ENCODE data around the gene RIMBP2. TPM values are rescaled to one million over a fixed set of nuclear protein-coding genes. Genes with fewer than 3 reads are reported as not detected.

Gene RIMBP2
- polyA plus RNA-seq, 1 of the 3 experiments (the other 2 are of a cell fraction), result 0.90 TPM

DNA sequence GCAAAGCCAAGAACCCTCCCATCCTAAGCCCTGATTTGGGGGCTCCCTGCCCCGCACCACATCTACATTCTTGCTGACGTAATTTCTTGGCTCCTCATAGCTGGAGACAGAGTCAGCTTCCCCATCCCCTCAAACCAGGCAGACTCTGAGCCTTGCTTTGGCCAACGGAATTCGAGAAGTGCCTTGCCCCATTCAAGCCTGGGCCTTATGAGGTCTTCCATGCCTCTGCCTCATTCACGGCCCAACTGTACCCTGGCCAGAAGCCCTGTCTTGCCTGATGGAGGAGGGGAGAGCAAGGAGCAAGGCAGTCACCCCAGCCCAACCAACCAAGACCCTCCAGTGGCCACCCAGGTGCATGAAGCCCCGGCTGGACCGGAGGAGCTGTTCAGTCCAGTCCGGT lies 214.3 kb downstream of the RIMBP2 start:
- H3K4me2 ChIP-seq, result no peak overlapping the region
- CTCF ChIA-PET, result interaction anchor here (0.9 to 1.7 kb wide), 3 partner anchors 10 to 34 kb away, joined by 3 to 4 read pairs (median 3); no protein-coding TSS in a partner anchor
- no peak overlapping the region for H3K9ac ChIP-seq
- H3F3A ChIP-seq (replicated peaks; ENCODE audit: insufficient read depth), result no peaks in the 10 kb centered on the region
- H3K27ac ChIP-seq (ENCODE audit: low read depth in 2 of 2, low read length in 1 of 2), result no peak overlapping the region; a peak in 1 of 4 replicates
- POLR2A ChIA-PET, result no interaction called here
- no peaks in the 10 kb centered on the region for H3K36me3 ChIP-seq (replicated peaks in 1 of 2; ENCODE audit: control insufficient read depth in 1 of 2, insufficient read depth in 2 of 2, low read length in 1 of 2)
- no peak overlapping the region for H3K4me3 ChIP-seq (ENCODE audit: low read depth in 2 of 2, low read length in 1 of 2)
- no peaks in the 10 kb centered on the region for H3K79me2 ChIP-seq (ENCODE audit: insufficient read depth)
- H4K20me1 ChIP-seq (ENCODE audit: insufficient read depth), result no peaks in the 10 kb centered on the region
- 28% methylated on average over 5 of the region's 8 CpGs for WGBS (ENCODE audit: low lambda C conversion rate)
- H3K9me3 ChIP-seq, result no peaks in the 10 kb centered on the region
- no peak for TF ChIP-seq EZH2phosphoT487 (IDR thresholded peaks at IDR 0.05; ENCODE audit: borderline replicate concordance, low read depth)
- no peak for TF ChIP-seq RCOR1 (IDR thresholded peaks at IDR 0.05; ENCODE audit: low read length)
- TF ChIP-seq, protein P1, sequence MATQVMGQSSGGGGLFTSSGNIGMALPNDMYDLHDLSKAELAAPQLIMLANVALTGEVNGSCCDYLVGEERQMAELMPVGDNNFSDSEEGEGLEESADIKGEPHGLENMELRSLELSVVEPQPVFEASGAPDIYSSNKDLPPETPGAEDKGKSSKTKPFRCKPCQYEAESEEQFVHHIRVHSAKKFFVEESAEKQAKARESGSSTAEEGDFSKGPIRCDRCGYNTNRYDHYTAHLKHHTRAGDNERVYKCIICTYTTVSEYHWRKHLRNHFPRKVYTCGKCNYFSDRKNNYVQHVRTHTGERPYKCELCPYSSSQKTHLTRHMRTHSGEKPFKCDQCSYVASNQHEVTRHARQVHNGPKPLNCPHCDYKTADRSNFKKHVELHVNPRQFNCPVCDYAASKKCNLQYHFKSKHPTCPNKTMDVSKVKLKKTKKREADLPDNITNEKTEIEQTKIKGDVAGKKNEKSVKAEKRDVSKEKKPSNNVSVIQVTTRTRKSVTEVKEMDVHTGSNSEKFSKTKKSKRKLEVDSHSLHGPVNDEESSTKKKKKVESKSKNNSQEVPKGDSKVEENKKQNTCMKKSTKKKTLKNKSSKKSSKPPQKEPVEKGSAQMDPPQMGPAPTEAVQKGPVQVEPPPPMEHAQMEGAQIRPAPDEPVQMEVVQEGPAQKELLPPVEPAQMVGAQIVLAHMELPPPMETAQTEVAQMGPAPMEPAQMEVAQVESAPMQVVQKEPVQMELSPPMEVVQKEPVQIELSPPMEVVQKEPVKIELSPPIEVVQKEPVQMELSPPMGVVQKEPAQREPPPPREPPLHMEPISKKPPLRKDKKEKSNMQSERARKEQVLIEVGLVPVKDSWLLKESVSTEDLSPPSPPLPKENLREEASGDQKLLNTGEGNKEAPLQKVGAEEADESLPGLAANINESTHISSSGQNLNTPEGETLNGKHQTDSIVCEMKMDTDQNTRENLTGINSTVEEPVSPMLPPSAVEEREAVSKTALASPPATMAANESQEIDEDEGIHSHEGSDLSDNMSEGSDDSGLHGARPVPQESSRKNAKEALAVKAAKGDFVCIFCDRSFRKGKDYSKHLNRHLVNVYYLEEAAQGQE (IDR thresholded peaks at IDR 0.05; ENCODE audit: low read depth, low read length), result no peak
- TF ChIP-seq RXRA (IDR thresholded peaks at IDR 0.05; ENCODE audit: borderline replicate concordance, low read depth), result no peak
- TF ChIP-seq GATA2 (CRISPR knock-in tag; IDR thresholded peaks at IDR 0.05), result no peak
- TF ChIP-seq, protein P2, sequence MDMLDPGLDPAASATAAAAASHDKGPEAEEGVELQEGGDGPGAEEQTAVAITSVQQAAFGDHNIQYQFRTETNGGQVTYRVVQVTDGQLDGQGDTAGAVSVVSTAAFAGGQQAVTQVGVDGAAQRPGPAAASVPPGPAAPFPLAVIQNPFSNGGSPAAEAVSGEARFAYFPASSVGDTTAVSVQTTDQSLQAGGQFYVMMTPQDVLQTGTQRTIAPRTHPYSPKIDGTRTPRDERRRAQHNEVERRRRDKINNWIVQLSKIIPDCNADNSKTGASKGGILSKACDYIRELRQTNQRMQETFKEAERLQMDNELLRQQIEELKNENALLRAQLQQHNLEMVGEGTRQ (IDR thresholded peaks at IDR 0.05; ENCODE audit: borderline replicate concordance, low read depth, low read length), result no peak
- no peak for TF ChIP-seq MEF2A (IDR thresholded peaks at IDR 0.05; ENCODE audit: borderline replicate concordance, low read depth)
- no peak for TF ChIP-seq RFX5 (IDR thresholded peaks at IDR 0.05; ENCODE audit: low read length)
- no peak for TF ChIP-seq FOXJ3 (CRISPR knock-in tag; IDR thresholded peaks at IDR 0.05)
- TF ChIP-seq, protein P3, sequence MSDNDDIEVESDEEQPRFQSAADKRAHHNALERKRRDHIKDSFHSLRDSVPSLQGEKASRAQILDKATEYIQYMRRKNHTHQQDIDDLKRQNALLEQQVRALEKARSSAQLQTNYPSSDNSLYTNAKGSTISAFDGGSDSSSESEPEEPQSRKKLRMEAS (IDR thresholded peaks at IDR 0.05; ENCODE audit: low read depth), result no peak
- H3K9me2 ChIP-seq, result no peaks in the 10 kb centered on the region
- H2AFZ ChIP-seq (ENCODE audit: low read depth), result no peak overlapping the region
- H3K4me1 ChIP-seq (ENCODE audit: control insufficient read depth in 1 of 2, insufficient read depth in 2 of 2, low read depth in 1 of 2, low read length in 1 of 2), result peaks cover 0 to 19% of the 10 kb centered on the region in 2 experiments; a peak in 1 of 4 replicates
- H3K27me3 ChIP-seq (ENCODE audit: insufficient read depth), result no peaks in the 10 kb centered on the region
- DNase-seq, result no peak

DNA sequence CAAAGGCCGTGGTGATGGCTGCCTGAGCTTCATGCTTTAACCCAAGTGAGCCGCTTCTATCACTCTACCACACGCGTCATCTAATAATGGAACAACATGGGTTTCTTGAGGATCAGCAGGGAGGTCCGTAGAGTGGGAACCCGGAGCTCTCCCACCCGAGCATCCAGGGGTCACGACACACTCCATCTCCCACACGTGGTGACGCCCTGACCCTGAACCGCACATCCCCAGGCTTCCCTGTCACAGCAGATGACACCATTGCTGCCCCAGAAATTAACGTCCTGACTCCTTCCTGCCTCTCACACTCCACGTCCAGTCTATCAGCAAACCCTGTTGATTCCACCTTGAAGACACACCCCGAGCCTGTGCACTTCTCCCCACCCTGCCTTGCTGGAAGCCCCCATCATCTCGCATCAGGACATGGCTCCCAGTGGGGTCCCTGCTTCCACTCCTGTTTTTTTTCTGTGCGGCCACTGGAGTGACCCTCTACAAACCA lies 215.2 kb downstream of the RIMBP2 start:
- POLR2A ChIA-PET, result no interaction called here
- H3K4me2 ChIP-seq, result no peak overlapping the region
- TF ChIP-seq FOXM1 (IDR thresholded peaks at IDR 0.05; ENCODE audit: low read depth) (no peak), SIN3A (IDR thresholded peaks at IDR 0.05; ENCODE audit: borderline replicate concordance, low read depth, low read length) (no peak), MEF2A (IDR thresholded peaks at IDR 0.05; ENCODE audit: borderline replicate concordance, low read depth) (no peak), EP300 (IDR thresholded peaks at IDR 0.05; ENCODE audit: borderline replicate concordance in 1 of 2, low read depth in 1 of 2, low read length in 1 of 2) (no peak), FOXJ3 (CRISPR knock-in tag; IDR thresholded peaks at IDR 0.05) (no peak), YY1 (IDR thresholded peaks at IDR 0.05; ENCODE audit: low read depth) (no peak)
- TF ChIP-seq, protein P4, sequence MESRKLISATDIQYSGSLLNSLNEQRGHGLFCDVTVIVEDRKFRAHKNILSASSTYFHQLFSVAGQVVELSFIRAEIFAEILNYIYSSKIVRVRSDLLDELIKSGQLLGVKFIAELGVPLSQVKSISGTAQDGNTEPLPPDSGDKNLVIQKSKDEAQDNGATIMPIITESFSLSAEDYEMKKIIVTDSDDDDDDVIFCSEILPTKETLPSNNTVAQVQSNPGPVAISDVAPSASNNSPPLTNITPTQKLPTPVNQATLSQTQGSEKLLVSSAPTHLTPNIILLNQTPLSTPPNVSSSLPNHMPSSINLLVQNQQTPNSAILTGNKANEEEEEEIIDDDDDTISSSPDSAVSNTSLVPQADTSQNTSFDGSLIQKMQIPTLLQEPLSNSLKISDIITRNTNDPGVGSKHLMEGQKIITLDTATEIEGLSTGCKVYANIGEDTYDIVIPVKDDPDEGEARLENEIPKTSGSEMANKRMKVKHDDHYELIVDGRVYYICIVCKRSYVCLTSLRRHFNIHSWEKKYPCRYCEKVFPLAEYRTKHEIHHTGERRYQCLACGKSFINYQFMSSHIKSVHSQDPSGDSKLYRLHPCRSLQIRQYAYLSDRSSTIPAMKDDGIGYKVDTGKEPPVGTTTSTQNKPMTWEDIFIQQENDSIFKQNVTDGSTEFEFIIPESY (IDR thresholded peaks at IDR 0.05; ENCODE audit: borderline replicate concordance, low read depth), result no peak
- TF ChIP-seq, protein P1 (IDR thresholded peaks at IDR 0.05; ENCODE audit: low read depth, low read length), result no peak

More for the DNA sequence above, 215.2 kb downstream of the RIMBP2 start:
- no peak for DNase-seq
- H3K79me2 ChIP-seq (ENCODE audit: insufficient read depth), result no peaks in the 10 kb centered on the region
- H3K9me2 ChIP-seq, result no peaks in the 10 kb centered on the region
- WGBS (ENCODE audit: low lambda C conversion rate), result 34% methylated on average over 12 of the region's 16 CpGs
- H3K36me3 ChIP-seq (replicated peaks in 1 of 2; ENCODE audit: control insufficient read depth in 1 of 2, insufficient read depth in 2 of 2, low read length in 1 of 2), result no peaks in the 10 kb centered on the region
- no peaks in the 10 kb centered on the region for H3K9me3 ChIP-seq
- H3K4me1 ChIP-seq (ENCODE audit: control insufficient read depth in 1 of 2, insufficient read depth in 2 of 2, low read depth in 1 of 2, low read length in 1 of 2), result peaks cover 0 to 19% of the 10 kb centered on the region in 2 experiments; a peak in 1 of 4 replicates
- H3K9ac ChIP-seq, result no peak overlapping the region
- H4K20me1 ChIP-seq (ENCODE audit: insufficient read depth), result no peaks in the 10 kb centered on the region
- no peak overlapping the region for H3K4me3 ChIP-seq (ENCODE audit: low read depth in 2 of 2, low read length in 1 of 2)
- H3K27me3 ChIP-seq (ENCODE audit: insufficient read depth), result no peaks in the 10 kb centered on the region
- H2AFZ ChIP-seq (ENCODE audit: low read depth), result no peak overlapping the region
- H3K27ac ChIP-seq (ENCODE audit: low read depth in 2 of 2, low read length in 1 of 2), result no peak overlapping the region; a peak in 1 of 4 replicates
- no peaks in the 10 kb centered on the region for H3F3A ChIP-seq (replicated peaks; ENCODE audit: insufficient read depth)
- CTCF ChIA-PET, result interaction anchor here (1.7 kb wide), 1 partner anchor 9 kb away, joined by 4 read pairs; no protein-coding TSS in a partner anchor

Data from SK-N-SH (cell line).